Central memory CD8-positive, alpha-beta T cell (primary cell): Measurements from ENCODE around the gene ZFAND6.
"Not testable (repeated sequence)": the region's sequence is repeated elsewhere in the genome, so short reads cannot be mapped to it uniquely, and the experiment has no call there.

ENCODE experiments used
- ATAC-seq: fragments of 150-1000 bp; cut with Tn5 transposase; replicated peaks from 2 replicates; pipeline ENCODE4 v1.10.0; 2022; ENCODE audit warnings: mild to moderate bottlenecking, moderate FRiP score, moderate number of reproducible peaks; ENCODE audit not compliant: poor library complexity, severe bottlenecking; ENCODE audit errors: extremely low read depth
- DNase-seq, 2 donors: peaks; one replicate each; pipeline ENCODE4 v3.0.0; 2021; ENCODE audit warnings: low spot score in 2 of 2
- H3K27ac Mint-ChIP-seq: one replicate; pipeline ENCODE4 v1.8.0; 2022; ENCODE audit warnings: low read depth, mild to moderate bottlenecking, moderate library complexity, mixed read lengths
- H3K27me3 Mint-ChIP-seq: one replicate; pipeline ENCODE4 v1.8.0; 2022; ENCODE audit warnings: mixed read lengths
- H3K36me3 Mint-ChIP-seq: one replicate; pipeline ENCODE4 v1.8.0; 2022; ENCODE audit warnings: mild to moderate bottlenecking, moderate library complexity, mixed read lengths; ENCODE audit not compliant: insufficient read depth
- H3K4me1 Mint-ChIP-seq: one replicate; pipeline ENCODE4 v1.8.0; 2022; ENCODE audit warnings: mixed read lengths
- H3K4me3 Mint-ChIP-seq: one replicate; pipeline ENCODE4 v1.8.0; 2022; ENCODE audit warnings: mild to moderate bottlenecking, moderate library complexity, mixed read lengths
- H3K9me3 Mint-ChIP-seq: one replicate; pipeline ENCODE4 v1.8.0; 2022; ENCODE audit warnings: mixed read lengths

ZFAND6 gene

GRCh38 chr15:80090041-80090440, 30.6 kb downstream of the ZFAND6 start:
- H3K4me3 Mint-ChIP-seq: no peak overlapping the region
- no peaks in the 10 kb centered on the region for H3K9me3 Mint-ChIP-seq
- peaks cover 7% of the 10 kb centered on the region for H3K36me3 Mint-ChIP-seq
- H3K4me1 Mint-ChIP-seq: peaks cover 63% of the 10 kb centered on the region
- no peak for DNase-seq
- H3K27ac Mint-ChIP-seq: no peak overlapping the region
- H3K27me3 Mint-ChIP-seq: no peaks in the 10 kb centered on the region
- ATAC-seq: no peak

GRCh38 chr15:80090879-80091503, 31.5 kb downstream of the ZFAND6 start:
- peaks cover 7% of the 10 kb centered on the region for H3K36me3 Mint-ChIP-seq
- H3K27ac Mint-ChIP-seq: no peak overlapping the region
- H3K27me3 Mint-ChIP-seq: no peaks in the 10 kb centered on the region
- no peaks in the 10 kb centered on the region for H3K9me3 Mint-ChIP-seq
- H3K4me1 Mint-ChIP-seq: peaks cover 68% of the 10 kb centered on the region
- no peak overlapping the region for H3K4me3 Mint-ChIP-seq
- ATAC-seq (no peak), DNase-seq (no peak)

GRCh38 chr15:80093854-80094418, 34.5 kb downstream of the ZFAND6 start:
- no peaks in the 10 kb centered on the region for H3K27me3 Mint-ChIP-seq
- H3K27ac Mint-ChIP-seq: no peak overlapping the region
- peaks cover 7% of the 10 kb centered on the region for H3K36me3 Mint-ChIP-seq
- no peaks in the 10 kb centered on the region for H3K9me3 Mint-ChIP-seq
- DNase-seq (no peak), ATAC-seq (no peak)
- no peak overlapping the region for H3K4me3 Mint-ChIP-seq
- H3K4me1 Mint-ChIP-seq: peaks cover 46% of the 10 kb centered on the region

DNA sequence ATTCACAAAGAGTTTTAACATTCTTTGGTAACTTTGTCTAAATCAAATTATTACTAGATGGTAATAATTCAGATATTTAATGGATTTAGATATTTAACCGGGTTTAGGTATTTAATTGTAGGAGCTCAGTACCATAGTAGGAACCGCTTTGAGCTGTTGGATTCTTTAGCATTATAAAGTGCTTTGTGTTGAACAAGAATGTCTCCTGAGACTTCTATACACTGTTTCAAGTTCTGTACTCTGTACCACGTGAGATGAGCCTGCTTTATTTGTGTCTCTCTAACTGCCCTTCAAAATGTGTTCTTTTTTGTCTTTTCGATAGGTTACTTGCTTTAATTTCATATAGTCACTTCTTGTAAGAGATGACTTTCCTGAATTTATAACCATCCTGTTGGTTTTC, 36.0 kb downstream of the ZFAND6 start:
- H3K9me3 Mint-ChIP-seq: no peaks in the 10 kb centered on the region
- no peak overlapping the region for H3K4me3 Mint-ChIP-seq
- peaks cover 38% of the 10 kb centered on the region for H3K4me1 Mint-ChIP-seq
- ATAC-seq: no peak
- H3K27me3 Mint-ChIP-seq: no peaks in the 10 kb centered on the region
- H3K36me3 Mint-ChIP-seq: peaks cover 11% of the 10 kb centered on the region
- DNase-seq: no peak
- H3K27ac Mint-ChIP-seq: no peak overlapping the region

GRCh38 chr15:80095969-80096368, 36.5 kb downstream of the ZFAND6 start:
- Mint-ChIP-seq H3K36me3 (peaks cover 9% of the 10 kb centered on the region), H3K9me3 (no peaks in the 10 kb centered on the region), H3K4me3 (no peak overlapping the region), H3K27me3 (no peaks in the 10 kb centered on the region), H3K4me1 (peaks cover 36% of the 10 kb centered on the region), H3K27ac (no peak overlapping the region)
- no peak for DNase-seq
- ATAC-seq: no peak

DNA sequence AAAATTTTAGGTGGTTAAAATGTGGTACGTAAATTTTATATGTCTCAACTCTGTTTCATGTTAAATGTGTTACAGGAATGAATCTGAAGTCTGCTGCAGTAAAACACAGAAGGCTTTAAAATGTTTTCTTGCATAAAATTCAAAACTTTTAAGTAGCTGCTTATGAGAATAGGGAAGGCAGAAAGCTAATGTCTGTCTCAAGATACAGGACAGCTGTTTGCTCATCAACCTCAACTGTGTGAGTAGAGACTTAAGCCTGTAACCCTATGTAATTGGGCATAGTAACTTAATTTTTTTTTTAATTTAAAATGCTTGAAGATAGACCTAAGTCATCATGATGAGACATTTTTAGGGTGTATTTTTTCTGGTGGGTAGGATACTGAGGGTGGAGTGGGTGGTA, 38.9 kb downstream of the ZFAND6 start:
- H3K27me3 Mint-ChIP-seq: no peaks in the 10 kb centered on the region
- H3K36me3 Mint-ChIP-seq: peaks cover 15% of the 10 kb centered on the region
- H3K27ac Mint-ChIP-seq: no peak overlapping the region
- H3K9me3 Mint-ChIP-seq: no peaks in the 10 kb centered on the region
- H3K4me3 Mint-ChIP-seq: no peak overlapping the region
- no peak for DNase-seq
- ATAC-seq: no peak
- H3K4me1 Mint-ChIP-seq: peaks cover 44% of the 10 kb centered on the region

DNA sequence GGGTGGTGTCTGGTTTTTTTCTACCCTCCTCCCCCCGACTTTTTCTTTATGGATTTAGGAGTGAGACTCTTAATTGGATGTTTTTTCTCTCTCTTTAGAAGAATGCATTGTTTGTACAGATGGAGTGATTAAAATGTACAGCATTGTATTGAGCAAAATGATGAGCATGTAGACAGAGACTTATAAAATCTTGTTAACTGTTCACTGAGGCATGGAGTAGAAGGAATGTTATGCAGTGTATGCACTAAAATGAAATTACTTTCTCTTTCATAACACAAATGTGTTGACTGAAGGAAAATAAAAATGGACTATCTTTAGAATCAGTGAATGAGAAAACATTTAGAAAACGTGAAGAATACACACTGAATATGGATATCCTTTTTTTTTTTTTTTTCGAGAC, 39.8 kb downstream of the ZFAND6 start:
- DNase-seq (no peak), ATAC-seq (no peak)
- H3K27ac Mint-ChIP-seq: no peak overlapping the region
- H3K36me3 Mint-ChIP-seq: peaks cover 14% of the 10 kb centered on the region
- no peak overlapping the region for H3K4me3 Mint-ChIP-seq
- H3K27me3 Mint-ChIP-seq: no peaks in the 10 kb centered on the region
- H3K4me1 Mint-ChIP-seq: peaks cover 38% of the 10 kb centered on the region
- no peaks in the 10 kb centered on the region for H3K9me3 Mint-ChIP-seq

DNA sequence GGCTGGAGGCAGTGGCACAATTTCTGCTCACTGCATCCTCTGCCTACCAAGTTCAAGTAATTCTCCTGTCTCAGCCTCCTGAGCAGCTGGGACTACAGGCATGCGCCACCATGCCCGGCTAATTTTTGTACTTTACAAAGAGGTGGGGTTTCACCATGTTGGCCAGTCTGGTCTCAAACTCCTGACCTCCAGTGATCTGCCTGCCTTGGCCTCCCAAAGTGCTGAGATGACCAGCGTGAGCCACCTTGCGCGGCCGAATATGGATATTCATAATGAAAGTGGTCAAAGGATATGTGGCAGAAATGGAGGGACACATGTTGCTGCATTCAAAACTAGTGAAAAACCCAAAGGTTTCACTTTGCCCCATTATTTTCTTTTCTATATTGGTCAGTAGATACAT, 40.2 kb downstream of the ZFAND6 start:
- H3K27me3 Mint-ChIP-seq, DNase-seq, H3K27ac Mint-ChIP-seq, H3K4me3 Mint-ChIP-seq, ATAC-seq, H3K9me3 Mint-ChIP-seq: not testable (repeated sequence)
- peaks cover 39% of the 10 kb centered on the region for H3K4me1 Mint-ChIP-seq
- peaks cover 14% of the 10 kb centered on the region for H3K36me3 Mint-ChIP-seq

DNA sequence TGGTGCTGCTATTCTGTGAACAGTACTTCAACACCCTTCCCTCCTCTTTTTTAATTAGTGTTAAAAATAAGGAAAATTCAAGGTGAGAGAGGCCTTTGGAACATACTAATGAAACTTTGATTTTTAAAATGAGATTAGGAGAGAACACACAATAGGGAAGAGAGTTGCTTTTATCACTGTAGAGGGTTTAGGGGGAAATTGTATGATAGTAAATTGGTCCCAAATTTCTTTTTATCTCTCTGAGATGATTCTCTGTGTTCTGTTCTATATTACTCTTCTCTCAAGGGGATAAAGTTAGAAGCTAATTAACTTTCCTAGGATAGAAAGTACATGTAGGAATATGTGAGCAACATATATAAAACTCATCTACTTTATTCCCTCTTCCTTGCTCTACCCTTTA, 40.8 kb downstream of the ZFAND6 start:
- DNase-seq (no peak), ATAC-seq (no peak)
- no peaks in the 10 kb centered on the region for H3K27me3 Mint-ChIP-seq
- no peaks in the 10 kb centered on the region for H3K9me3 Mint-ChIP-seq
- no peak overlapping the region for H3K4me3 Mint-ChIP-seq
- peaks cover 39% of the 10 kb centered on the region for H3K4me1 Mint-ChIP-seq
- no peak overlapping the region for H3K27ac Mint-ChIP-seq
- peaks cover 16% of the 10 kb centered on the region for H3K36me3 Mint-ChIP-seq

GRCh38 chr15:80105193-80105592, 45.7 kb downstream of the ZFAND6 start:
- no peak for DNase-seq
- Mint-ChIP-seq H3K4me1 (peaks cover 68% of the 10 kb centered on the region), H3K27me3 (no peaks in the 10 kb centered on the region), H3K36me3 (peaks cover 13% of the 10 kb centered on the region), H3K9me3 (no peaks in the 10 kb centered on the region), H3K27ac (no peak overlapping the region), H3K4me3 (no peak overlapping the region)
- ATAC-seq: no peak

GRCh38 chr15:80105595-80105994, 46.1 kb downstream of the ZFAND6 start:
- Mint-ChIP-seq H3K27me3 (no peaks in the 10 kb centered on the region), H3K27ac (no peak overlapping the region), H3K36me3 (peaks cover 13% of the 10 kb centered on the region), H3K9me3 (no peaks in the 10 kb centered on the region), H3K4me3 (no peak overlapping the region), H3K4me1 (peaks cover 69% of the 10 kb centered on the region)
- ATAC-seq (no peak), DNase-seq (no peak)

- no peaks in the 10 kb centered on the region for H3K27me3 Mint-ChIP-seq
- H3K4me1 Mint-ChIP-seq: peaks cover 69% of the 10 kb centered on the region
- H3K36me3 Mint-ChIP-seq: peaks cover 12% of the 10 kb centered on the region
- no peak overlapping the region for H3K27ac Mint-ChIP-seq
- DNase-seq: no peak
- H3K9me3 Mint-ChIP-seq: no peaks in the 10 kb centered on the region
- no peak for ATAC-seq
- H3K4me3 Mint-ChIP-seq: no peak overlapping the region
Observed at GRCh38 chr15:80106051-80106450, 46.6 kb downstream of the ZFAND6 start.

DNA sequence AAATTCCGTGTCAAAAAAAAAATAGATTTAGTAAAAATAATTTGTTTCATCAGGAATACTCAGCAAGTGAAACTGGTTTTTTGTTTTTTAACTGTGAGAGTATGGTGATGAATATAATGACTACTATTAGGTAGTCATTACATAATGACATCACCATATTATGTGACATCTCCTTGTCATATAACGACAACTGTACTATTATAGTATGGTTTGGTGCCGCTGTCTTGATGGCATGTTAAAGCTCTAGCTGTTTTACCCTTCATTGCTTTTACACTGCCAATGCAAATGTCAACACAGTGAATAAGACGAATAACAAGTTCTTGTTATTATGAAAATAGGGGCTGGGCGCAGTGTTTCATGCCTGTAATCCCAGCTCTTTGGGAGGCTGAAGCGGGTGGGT, 47.7 kb downstream of the ZFAND6 start:
- H3K27ac Mint-ChIP-seq: no peak overlapping the region
- peaks cover 67% of the 10 kb centered on the region for H3K4me1 Mint-ChIP-seq
- H3K27me3 Mint-ChIP-seq: no peaks in the 10 kb centered on the region
- no peaks in the 10 kb centered on the region for H3K9me3 Mint-ChIP-seq
- ATAC-seq (no peak), DNase-seq (no peak)
- peaks cover 5% of the 10 kb centered on the region for H3K36me3 Mint-ChIP-seq
- H3K4me3 Mint-ChIP-seq: no peak overlapping the region
